ENCODE results near the gene SLC9A5. TPM values are rescaled to one million over a fixed set of nuclear protein-coding genes. Genes with fewer than 3 reads are reported as not detected.

Gene SLC9A5
- total RNA-seq, 1 donor from 2014 or later = 2.5 TPM

DNA sequence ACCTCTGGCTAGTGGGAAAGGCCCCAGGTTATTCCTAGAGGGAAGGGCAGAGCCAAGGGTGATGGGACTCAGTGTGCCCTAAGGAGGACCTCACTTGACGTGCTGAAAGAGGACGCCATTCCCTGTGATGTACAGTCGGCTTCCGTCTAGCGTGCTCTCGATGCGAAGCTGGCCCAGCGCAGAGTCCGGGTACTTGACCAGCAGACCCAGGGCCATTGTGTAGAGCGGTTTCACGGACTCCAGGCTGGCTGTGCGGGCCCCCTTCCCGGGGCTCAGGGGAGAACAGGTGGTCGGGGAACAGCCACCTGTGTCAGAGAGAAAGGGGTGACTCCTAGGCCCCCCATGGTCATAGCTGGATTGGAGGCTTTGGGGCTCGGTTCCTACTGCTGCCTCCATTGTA, 50.5 kb downstream of the SLC9A5 start:
- ATAC-seq (ENCODE audit: low read depth) = no peak
- POLR2A ChIA-PET = no interaction called here
- Mint-ChIP-seq H3K4me3 (no peak overlapping the region), H3K27ac (no peak overlapping the region), H3K4me1 (no peaks in the 10 kb centered on the region), H3K27me3 (peaks cover 6% of the 10 kb centered on the region), H3K9me3 (no peaks in the 10 kb centered on the region), H3K36me3 (ENCODE audit: low read depth) (no peaks in the 10 kb centered on the region)
- TF ChIP-seq, protein P1, sequence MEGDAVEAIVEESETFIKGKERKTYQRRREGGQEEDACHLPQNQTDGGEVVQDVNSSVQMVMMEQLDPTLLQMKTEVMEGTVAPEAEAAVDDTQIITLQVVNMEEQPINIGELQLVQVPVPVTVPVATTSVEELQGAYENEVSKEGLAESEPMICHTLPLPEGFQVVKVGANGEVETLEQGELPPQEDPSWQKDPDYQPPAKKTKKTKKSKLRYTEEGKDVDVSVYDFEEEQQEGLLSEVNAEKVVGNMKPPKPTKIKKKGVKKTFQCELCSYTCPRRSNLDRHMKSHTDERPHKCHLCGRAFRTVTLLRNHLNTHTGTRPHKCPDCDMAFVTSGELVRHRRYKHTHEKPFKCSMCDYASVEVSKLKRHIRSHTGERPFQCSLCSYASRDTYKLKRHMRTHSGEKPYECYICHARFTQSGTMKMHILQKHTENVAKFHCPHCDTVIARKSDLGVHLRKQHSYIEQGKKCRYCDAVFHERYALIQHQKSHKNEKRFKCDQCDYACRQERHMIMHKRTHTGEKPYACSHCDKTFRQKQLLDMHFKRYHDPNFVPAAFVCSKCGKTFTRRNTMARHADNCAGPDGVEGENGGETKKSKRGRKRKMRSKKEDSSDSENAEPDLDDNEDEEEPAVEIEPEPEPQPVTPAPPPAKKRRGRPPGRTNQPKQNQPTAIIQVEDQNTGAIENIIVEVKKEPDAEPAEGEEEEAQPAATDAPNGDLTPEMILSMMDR (IDR thresholded peaks at IDR 0.05) = no peak
- intact Hi-C loops (cut with micrococcal nuclease) = no loop called here
- CTCF ChIA-PET = no interaction called here
- DNase-seq = no peak

DNA sequence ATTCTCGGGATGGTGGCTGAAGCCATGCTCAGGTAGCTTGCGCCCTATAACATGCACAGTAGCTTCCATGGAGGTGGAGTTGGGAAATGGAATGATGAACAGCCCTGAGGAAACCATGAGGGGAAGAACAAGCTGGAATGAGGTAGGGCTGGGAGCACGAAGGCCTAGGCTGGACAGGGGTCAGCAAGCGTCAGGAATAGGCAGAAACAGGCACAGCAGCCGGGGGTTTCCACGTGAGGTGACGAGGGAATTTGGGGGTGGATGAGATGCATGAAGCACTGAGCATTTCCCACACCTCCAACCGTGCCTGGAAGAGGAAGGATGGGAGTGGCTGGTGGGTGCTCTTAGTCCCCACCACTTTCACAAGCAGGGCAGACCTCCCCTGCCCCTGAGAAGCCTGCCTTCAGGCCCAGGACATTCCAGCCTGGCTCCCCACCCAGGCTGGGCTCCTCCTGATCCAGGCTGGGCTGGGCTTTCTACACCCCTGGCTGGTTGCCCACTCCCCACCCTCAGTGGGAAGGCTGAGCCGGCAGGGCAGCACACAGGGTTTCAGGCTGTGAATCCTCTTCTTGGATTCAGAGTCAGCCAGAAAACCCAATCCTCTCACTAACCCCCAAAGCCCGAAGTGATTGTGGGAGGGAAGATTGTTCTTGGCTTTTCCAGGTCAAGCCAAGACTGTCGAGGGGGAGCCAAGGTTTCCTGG, 52.5 kb downstream of the SLC9A5 start:
- Mint-ChIP-seq H3K4me3 (no peak overlapping the region), H3K27me3 (peaks cover 6% of the 10 kb centered on the region), H3K9me3 (no peaks in the 10 kb centered on the region), H3K4me1 (no peaks in the 10 kb centered on the region), H3K36me3 (ENCODE audit: low read depth) (no peaks in the 10 kb centered on the region), H3K27ac (no peak overlapping the region)
- POLR2A ChIA-PET = no interaction called here
- CTCF ChIA-PET = no interaction called here
- DNase-seq = no peak
- TF ChIP-seq, protein P1 (IDR thresholded peaks at IDR 0.05) = no peak
- ATAC-seq (ENCODE audit: low read depth) = no peak
- intact Hi-C loops (cut with micrococcal nuclease) = no loop called here

DNA sequence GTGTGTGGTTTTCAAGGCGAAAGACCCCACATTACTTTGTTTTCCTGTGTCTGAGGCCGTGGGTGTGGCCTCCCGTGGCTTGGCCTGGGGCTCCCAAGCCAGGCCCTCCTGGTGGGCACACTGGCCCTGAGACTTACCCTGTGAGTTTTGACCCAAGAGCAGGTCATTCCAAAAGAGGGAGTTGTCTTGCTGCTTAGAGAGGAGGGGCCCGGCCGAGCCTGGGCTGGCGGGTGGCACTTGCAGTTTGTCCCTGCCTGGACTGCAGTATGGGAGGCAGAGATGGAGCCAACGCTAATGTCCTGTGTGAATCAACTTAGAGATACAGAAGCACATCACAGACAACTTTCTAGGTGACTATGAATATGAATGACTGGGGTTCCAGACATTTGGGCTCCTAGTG, 53.3 kb downstream of the SLC9A5 start:
- Mint-ChIP-seq H3K4me3 (no peak overlapping the region), H3K36me3 (ENCODE audit: low read depth) (no peaks in the 10 kb centered on the region), H3K9me3 (no peaks in the 10 kb centered on the region), H3K4me1 (no peaks in the 10 kb centered on the region), H3K27me3 (peaks cover 5% of the 10 kb centered on the region), H3K27ac (no peak overlapping the region)
- TF ChIP-seq, protein P1 (IDR thresholded peaks at IDR 0.05) = no peak
- DNase-seq = no peak
- ChIA-PET POLR2A (no interaction called here), CTCF (no interaction called here)
- ATAC-seq (ENCODE audit: low read depth) = no peak
- intact Hi-C loops (cut with micrococcal nuclease) = no loop called here

DNA sequence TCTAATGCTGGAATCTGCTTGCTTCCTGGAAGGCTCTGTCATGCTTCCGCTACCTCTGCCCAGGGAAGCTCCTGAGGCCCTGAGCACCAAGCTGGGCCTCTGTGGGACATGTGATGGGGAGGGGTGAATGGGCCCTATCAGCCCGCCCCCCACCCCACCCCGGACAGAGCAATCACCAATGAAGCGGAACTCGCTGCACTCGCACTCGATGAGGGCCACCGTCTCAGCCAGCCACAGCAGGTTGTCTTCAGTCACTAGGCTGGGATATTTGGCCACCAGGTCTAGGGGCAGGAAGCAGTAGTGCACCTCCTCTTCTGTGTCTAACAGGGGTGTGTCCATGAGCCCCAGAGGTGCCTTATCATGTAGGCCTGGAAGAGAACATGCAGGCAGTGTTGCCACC, 54.2 kb downstream of the SLC9A5 start:
- no peak for ATAC-seq (ENCODE audit: low read depth)
- Mint-ChIP-seq H3K27ac (no peak overlapping the region), H3K36me3 (ENCODE audit: low read depth) (no peaks in the 10 kb centered on the region), H3K27me3 (peaks cover 5% of the 10 kb centered on the region), H3K4me1 (no peaks in the 10 kb centered on the region), H3K4me3 (no peak overlapping the region), H3K9me3 (no peaks in the 10 kb centered on the region)
- TF ChIP-seq, protein P1 (IDR thresholded peaks at IDR 0.05) = no peak
- POLR2A ChIA-PET = no interaction called here
- intact Hi-C loops (cut with micrococcal nuclease) = no loop called here
- DNase-seq = no peak
- CTCF ChIA-PET = no interaction called here

DNA sequence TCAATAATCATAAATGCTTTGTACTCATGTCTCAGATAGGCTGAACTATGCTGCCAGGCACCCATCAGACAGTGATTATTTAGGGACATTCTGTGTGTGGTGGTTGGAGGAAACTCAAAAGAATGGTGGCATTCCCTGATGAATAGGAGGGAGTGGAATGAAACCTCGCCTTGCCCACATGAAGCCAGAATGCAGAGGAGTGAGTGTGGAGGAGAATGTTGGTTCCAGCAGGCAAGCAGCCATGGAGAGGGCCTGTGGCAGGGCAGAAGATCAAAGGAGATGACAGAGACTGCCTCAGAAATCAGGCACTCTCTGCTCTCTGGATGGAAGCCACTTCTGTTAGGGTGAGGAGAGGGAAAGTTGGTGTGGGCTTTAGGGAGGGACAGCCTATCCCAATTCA, 55.2 kb downstream of the SLC9A5 start:
- H3K4me3 Mint-ChIP-seq = no peak overlapping the region
- no peak for ATAC-seq (ENCODE audit: low read depth)

More for the DNA sequence above, 55.2 kb downstream of the SLC9A5 start:
- no peak for DNase-seq
- CTCF ChIA-PET = no interaction called here
- TF ChIP-seq, protein P1 (IDR thresholded peaks at IDR 0.05) = no peak
- Mint-ChIP-seq H3K27ac (no peak overlapping the region), H3K9me3 (no peaks in the 10 kb centered on the region), H3K4me1 (peaks cover 5% of the 10 kb centered on the region), H3K36me3 (ENCODE audit: low read depth) (no peaks in the 10 kb centered on the region), H3K27me3 (peaks cover 3% of the 10 kb centered on the region)
- POLR2A ChIA-PET = no interaction called here
- intact Hi-C loops (cut with micrococcal nuclease) = no loop called here
